Glomerular visceral epithelial cell (primary cell): ENCODE measurements around the gene BRD4.

Experiments
- DNase-seq: peaks from one replicate; pipeline ENCODE4 v3.0.0-alpha.2; 2016; ENCODE audit errors: extremely low spot score

The BRD4 gene

GRCh38 chr19:15194938-15195337 is 137.4 kb downstream of the BRD4 start:
- DNase-seq, result no peak

- no peak for DNase-seq
Measured at GRCh38 chr19:15191982-15192381, 140.4 kb downstream of the BRD4 start.

- DNase-seq, result no peak
Measured at GRCh38 chr19:15191514-15191913, 140.8 kb downstream of the BRD4 start.

- no peak for DNase-seq
Measured at GRCh38 chr19:15188851-15189250, 143.5 kb downstream of the BRD4 start.

- DNase-seq, result no peak
Measured at GRCh38 chr19:15187026-15188007, 145.0 kb downstream of the BRD4 start.
